NCI-H1930 (cell line): ENCODE measurements around the gene ARHGAP27.

ENCODE experiments used
- DNase-seq, 2 experiments: peaks; one replicate each; lab custom pipeline; 2025; lab: John Stamatoyannopoulos, UW

ARHGAP27 gene

GRCh38 chr17:45384789-45385262, 47.8 kb downstream of the ARHGAP27 start:
- DNase-seq, result no peak

DNA sequence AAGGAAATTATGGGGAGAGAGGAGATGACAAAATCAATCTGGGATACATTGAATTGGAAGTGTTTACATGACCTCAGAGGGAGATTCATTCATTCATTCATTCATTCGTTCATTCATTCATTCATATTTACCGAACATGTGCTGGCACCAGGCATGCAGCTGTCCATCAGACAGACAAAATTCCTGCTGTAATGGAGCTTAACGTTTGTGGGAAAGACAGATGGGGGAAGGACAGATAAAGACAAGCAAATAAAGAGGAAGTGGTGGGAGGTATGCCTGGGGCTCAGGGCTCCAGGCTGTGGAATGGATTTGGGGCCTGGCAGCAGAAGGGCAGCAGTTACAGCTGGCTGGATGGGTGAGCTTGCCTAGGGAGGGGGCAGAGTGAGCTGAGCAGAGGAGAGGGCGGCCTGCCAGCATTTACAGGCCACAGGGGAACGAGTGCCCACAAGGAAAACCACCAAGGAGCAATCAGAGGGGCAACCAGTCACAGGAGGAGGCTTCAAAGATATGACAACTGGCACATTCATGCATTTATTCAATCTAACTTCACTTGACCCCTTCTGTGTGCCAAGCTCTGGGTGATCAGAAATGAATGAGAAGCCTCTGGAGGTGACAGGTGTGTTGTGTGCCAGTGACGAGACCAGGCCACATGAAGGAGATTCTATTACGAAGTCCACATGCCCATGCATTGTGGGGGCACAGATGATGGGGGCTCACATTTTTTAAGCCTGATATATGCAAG, 48.5 kb downstream of the ARHGAP27 start:
- DNase-seq, result no peak

- no peak for DNase-seq
Observed at GRCh38 chr17:45383003-45383402, 49.7 kb downstream of the ARHGAP27 start.

- no peak for DNase-seq
Observed at GRCh38 chr17:45382226-45382625, 50.4 kb downstream of the ARHGAP27 start.

- DNase-seq, result no peak
Observed at GRCh38 chr17:45380991-45381390, 51.7 kb downstream of the ARHGAP27 start.

- no peak for DNase-seq
Observed at GRCh38 chr17:45380046-45380765, 52.5 kb downstream of the ARHGAP27 start.

DNA sequence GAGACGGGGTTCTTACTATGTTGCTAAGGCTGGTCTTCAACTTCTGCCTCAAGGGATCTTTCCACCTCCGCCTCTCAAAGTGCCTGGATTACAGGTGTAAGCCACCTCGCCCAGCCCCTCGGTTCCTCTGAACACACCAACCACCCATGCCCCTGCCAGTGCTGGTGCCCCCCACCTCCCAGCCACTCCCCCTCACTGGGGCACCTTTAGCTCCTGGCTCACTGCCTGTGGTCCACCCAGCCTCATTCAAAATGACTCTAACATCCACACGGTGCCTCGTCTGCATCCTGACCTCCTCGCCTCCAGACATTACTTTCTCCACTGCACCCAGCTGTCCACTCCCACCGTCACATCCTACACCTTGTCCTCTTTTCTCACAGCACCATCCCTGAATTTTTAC, 55.3 kb downstream of the ARHGAP27 start:
- DNase-seq, result no peak

GRCh38 chr17:45376171-45377005, 56.3 kb downstream of the ARHGAP27 start:
- no peak for DNase-seq

- DNase-seq, result no peak
Observed at GRCh38 chr17:45374501-45374900, 58.2 kb downstream of the ARHGAP27 start.

DNA sequence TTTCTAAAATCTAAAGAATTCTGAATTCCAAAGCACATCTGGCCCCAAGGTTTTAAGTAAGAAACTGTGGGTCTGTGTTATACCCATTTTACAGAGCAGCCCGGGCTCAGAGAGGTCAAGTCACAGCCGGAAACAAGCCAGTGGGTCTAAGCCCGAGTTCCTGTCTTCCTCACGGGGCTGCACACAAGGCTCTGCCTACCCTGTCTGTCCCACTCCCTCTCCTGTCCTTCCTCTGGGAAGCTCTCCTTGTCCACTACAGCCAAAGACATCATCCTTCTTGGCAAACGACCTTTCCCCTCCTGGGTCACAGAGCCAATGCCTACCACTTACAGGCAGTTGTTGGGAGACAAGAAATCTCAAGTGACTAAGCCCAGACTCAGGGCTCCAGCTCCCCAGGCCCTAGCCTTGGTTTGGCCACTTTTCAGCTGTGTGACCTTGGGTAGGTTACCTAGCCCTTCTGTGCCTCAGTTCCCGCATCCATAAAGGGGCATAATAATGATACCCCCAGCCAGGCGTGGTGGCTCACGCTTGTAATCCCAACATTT, 60.3 kb downstream of the ARHGAP27 start:
- no peak for DNase-seq

GRCh38 chr17:45371414-45372324, 61.0 kb downstream of the ARHGAP27 start:
- no peak for DNase-seq

DNA sequence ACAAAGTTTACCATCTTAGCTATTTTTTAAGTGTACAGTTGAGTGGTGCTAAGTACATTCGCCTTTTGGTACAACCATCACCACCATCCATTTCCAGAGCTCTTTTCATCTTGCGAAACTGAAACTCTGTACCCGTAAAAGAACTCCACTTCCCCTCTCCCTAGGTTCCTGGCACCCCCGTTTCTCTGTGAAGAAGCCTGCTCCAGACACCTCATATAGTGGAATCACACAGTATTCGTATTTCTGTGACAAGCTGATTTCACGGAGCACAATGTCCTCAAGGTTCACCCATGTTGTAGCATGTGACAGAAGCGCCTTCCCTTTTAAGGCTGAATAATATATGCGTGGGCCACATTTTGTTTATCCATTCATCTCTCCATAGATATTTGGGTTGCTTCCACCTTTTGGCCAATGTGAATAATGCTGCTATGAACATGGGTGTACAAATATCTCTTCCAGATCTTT, 61.7 kb downstream of the ARHGAP27 start:
- DNase-seq, result no peak

GRCh38 chr17:45369421-45369820, 63.2 kb downstream of the ARHGAP27 start:
- DNase-seq, result no peak

- DNase-seq, result no peak
Observed at GRCh38 chr17:45368651-45369050, 64.0 kb downstream of the ARHGAP27 start.

DNA sequence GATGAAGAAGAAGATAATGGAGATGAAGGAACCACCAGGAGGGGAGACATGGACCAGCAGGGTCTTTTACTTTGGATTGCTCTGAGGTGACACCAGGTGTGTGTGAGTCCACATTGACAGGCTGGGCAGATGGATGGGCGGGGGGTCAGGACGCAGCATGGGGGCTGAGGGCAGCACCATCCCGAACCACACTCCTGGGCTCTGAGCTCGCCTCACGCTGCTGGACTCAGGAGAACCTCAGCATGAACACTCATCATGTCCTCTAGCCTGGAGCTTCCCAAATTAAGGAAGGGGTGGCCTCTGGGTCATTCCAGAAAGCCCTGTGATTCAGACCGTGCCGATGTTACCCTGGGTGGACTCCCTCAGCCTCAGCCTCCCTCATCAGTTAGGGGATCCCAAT, 65.5 kb downstream of the ARHGAP27 start:
- no peak for DNase-seq

GRCh38 chr17:45366691-45367090, 66.0 kb downstream of the ARHGAP27 start:
- DNase-seq, result no peak

GRCh38 chr17:45366049-45366448, 66.6 kb downstream of the ARHGAP27 start:
- no peak for DNase-seq

- peak in 1 of 2 experiments; percentile 16 for DNase-seq
Observed at GRCh38 chr17:45364531-45365390, 67.9 kb downstream of the ARHGAP27 start.

- no peak for DNase-seq
Observed at GRCh38 chr17:45363498-45363897, 69.2 kb downstream of the ARHGAP27 start.

DNA sequence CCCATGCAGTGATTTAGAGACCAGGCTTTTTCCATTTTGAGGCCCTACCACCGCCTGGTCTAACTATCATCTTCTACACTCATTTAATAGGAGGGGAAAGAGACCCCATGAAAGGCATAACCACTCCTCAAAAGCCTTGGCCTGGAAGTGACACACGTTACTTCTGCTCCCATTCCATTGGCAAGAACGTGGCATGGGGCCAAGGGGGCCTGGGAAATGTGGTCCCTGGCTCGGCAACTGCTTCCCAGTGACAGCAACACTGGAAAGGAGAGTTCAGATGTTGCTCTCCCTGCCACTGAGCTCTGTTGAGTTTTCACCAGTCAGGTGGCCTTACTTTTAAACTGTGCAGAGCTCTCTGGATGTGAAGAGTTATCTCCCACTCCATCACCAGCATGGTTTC, 70.7 kb downstream of the ARHGAP27 start:
- DNase-seq, result no peak
